ENCODE results near the gene ACACA.

The ACACA gene

GRCh38 chr17:37123941-37124820, 282.5 kb downstream of the ACACA start:
- no peak for DNase-seq

GRCh38 chr17:37123386-37123785, 283.2 kb downstream of the ACACA start:
- DNase-seq, result no peak

DNA sequence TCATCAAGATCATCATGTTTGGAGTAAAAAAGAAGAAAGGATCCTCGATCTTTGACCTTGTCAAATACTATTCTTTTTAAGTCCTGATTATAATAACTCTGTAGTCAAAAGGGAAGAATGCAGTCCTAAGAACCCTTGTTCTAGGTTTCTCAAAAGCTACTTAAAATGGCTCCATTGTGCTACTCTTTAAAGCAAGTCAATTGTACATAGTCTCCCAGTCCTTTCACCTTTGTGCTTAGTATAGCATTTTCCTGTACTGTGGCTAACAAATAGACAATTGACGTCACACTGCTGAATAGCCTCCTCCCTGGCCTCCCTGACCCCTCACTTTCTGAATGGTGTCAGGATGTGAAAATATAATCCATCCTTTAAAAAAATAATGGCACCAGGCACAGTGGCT, 285.0 kb downstream of the ACACA start:
- DNase-seq, result no peak

DNA sequence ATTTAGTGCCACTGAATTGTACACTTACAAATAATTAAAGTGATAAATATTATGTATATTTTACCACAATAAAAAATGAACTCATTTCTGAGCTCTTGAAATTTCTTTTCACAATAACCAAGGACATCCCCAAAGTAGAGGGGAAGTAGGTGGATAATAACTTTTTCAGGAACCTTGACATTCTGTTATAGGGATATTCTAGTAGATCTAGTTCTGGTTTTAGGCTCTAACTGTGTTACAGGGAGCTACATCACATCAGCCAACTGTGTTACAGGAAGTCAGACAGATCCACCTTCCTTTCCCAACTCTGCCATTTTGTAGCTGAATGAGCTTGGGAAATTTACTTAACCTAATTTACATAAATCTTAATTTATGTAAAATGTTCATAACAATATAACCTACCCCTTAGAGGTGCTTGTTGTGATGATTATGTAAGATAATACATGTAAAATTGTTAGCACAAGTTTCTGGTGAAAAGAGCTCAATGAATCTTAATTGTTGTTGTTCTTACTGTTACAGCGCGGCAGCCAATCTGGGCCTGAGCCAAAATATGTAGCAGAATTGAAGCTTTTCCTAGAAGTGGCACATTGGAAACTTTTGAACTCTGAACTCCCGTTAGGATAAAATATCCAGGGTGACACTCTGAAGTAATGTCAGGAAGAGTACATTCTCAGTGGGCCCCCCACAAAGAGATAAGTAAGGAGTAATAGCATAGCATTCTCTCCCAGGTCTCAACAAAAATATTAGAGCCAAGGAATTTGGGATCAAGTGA, 288.1 kb downstream of the ACACA start:
- DNase-seq, result no peak

GRCh38 chr17:37117373-37118142, 289.1 kb downstream of the ACACA start:
- no peak for DNase-seq

- DNase-seq, result no peak
Observed at GRCh38 chr17:37116671-37117185, 289.9 kb downstream of the ACACA start.

DNA sequence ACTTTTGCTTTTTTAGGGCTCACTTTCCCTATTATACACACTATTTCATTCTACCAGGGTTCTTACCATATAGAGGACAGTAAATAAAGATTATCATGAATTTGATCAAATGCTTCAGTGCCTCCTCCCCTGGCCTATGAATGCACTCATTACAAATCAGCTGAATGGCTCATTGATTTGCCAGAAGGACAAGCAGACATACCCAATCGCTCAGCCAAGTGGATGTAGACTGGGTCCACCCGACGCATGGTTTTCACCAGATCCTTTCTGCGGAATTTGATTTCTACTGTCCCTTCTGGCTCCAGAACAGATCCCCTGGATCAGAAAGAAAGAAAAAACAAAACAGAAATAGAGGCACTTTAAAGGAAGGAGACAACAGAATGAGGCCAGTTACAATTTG, 295.3 kb downstream of the ACACA start:
- no peak for DNase-seq

- no peak for DNase-seq
Observed at GRCh38 chr17:37110746-37111145, 295.9 kb downstream of the ACACA start.

GRCh38 chr17:37109731-37110710, 296.6 kb downstream of the ACACA start:
- DNase-seq, result no peak

DNA sequence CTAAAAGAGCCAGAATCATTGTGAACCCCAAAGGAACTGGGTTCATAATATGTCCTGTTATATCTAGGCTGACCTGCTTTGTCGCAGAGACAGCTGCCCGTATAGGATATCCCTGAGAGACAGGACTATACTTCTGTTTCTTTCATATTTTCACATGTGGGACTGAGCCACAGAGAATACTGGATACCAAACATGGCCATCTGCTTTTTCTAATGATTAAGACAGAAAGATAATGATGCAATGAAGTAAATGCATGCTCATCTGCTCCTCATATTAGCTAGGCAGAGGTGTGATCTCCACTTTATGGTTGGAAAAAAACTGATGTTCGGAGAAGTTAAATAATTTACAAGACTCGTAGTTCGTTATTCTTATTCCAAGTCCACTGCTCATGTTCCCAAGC, 297.5 kb downstream of the ACACA start:
- DNase-seq, result no peak

DNA sequence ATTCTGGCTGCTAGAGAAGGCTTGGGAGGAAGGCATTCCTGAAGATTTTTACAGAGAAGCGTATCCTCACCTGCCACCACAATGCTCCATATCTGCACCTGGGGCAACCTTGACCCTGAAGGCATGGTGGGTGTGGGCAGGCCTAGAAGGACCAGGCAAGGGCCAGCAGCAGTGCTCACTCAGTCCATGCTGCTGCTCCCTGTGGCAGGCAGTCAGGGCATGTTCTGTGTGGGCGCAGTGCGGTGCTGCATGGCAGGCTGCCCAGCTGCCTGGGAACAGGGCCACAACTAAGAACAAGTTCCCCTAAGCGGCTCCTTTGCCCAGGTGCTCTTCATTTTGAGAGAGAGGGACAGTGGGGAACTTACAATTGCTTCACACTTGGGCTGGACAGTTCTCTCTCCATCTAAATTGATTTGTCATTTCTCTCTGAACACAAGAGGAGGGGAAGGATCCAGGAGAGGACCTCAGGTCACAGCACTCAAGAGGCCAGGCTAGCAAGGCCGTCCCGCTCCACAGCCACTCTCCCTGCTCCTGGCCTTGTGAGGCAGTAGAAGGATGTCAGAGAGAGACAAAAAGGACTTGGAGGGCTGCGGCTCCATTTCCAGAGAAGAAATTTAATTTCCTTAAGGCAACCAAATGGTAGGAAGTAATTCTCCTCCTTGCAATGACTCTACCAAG, 299.1 kb downstream of the ACACA start:
- no peak for DNase-seq

DNA sequence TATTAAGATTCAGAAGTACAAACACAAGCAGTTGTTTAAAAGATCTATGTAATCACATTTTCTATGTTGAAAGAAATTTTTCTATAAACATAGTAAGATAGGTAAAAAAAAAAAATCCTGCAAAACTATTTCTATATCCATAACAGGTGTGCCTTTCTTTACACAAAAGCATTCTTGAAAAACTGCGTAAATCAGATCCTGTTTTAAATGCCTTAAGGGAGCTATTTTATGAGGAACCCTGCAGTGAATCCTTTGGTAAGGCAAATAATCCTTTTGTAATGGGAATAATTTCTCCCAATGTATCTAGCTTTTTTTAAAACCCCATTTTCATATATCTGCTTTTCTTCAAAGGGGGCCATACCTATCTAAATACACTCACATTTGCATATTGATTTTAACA, 300.6 kb downstream of the ACACA start:
- no peak for DNase-seq

DNA sequence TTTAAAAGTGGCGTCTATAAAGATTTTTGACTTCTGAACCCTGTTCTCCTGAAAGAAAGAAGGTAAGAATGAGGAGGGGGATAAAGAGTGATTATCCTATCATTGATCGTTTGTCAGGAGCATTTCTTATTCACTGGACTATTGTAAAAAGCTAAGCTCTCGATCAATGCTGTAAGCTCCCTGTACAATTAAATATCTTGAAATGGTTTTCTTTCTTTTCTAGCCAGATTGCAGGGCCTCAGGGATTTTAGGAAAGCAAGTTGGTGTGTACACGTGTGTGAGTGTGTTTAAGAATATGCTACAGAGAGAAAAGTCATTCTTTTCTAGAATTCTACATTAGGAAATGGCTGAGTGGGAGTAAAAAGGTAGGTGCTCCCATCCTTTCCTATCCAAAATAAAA, 303.4 kb downstream of the ACACA start:
- DNase-seq, result no peak

DNA sequence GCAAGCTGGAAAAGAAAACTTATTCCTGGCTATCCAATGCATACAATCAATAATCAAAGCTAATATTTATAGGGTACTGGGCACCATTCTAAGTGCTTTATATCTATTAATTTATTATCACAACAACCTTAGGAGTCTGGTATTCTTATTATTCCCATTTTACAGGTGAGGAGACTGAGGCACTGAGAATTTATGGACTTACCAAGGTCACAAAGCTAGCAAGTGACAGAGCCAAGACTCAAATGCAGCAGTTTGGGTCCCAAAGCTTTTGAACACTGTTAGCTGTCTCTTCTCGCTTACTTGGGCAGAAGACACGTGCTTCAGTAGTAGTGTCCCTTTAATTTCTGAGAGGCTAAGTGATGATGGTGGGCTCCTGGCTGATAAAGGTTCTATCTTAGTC, 305.3 kb downstream of the ACACA start:
- DNase-seq, result no peak

GRCh38 chr17:37100231-37100630, 306.4 kb downstream of the ACACA start:
- DNase-seq, result no peak

GRCh38 chr17:37098910-37099664, 307.5 kb downstream of the ACACA start:
- DNase-seq, result no peak

- DNase-seq, result no peak
Observed at GRCh38 chr17:37098152-37098551, 308.5 kb downstream of the ACACA start.

- DNase-seq, result no peak
Observed at GRCh38 chr17:37097154-37097553, 309.5 kb downstream of the ACACA start.

DNA sequence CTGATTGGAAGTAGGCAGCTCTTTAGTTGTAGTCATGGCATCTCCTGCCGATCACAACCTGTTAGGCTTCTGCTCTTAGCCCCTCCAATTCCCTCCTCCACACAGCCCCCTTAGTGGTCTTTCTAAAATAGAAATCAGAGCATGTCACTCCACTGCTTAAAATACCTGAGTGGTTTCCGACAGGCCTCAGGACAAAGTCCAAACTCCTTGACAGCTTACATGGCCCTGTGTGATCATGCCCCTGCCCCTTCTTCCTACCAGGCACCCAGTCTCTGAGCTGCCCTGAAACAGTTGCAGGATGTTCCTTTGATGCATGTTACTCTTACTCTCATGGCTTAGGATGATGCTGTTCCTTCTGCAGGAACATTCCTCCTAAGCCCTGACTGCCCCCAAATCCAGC, 310.6 kb downstream of the ACACA start:
- DNase-seq, result no peak

- DNase-seq, result no peak
Observed at GRCh38 chr17:37094391-37094790, 312.2 kb downstream of the ACACA start.

GRCh38 chr17:37092701-37093100, 313.9 kb downstream of the ACACA start:
- DNase-seq, result no peak
